Activated CD4-positive, alpha-beta T cell treated with anti-CD3 and anti-CD28 coated beads, Interleukin-10, Interleukin-2, amounts not matched to agents 100 ng/mL and 50 ng/mL, durations not matched to agents 16 hours and 8 hours (primary cell): ENCODE results near the gene SLX9.
A peak's percentile ranks its signal among the peaks of the same experiment; 100 is the strongest.
"Not testable (repeated sequence)": the region's sequence is repeated elsewhere in the genome, so short reads cannot be mapped to it uniquely, and the experiment has no call there.

Experiments
- DNase-seq: peaks from one replicate; pipeline ENCODE4 v3.0.0-alpha.2; 2020

The SLX9 gene

GRCh38 chr21:44917446-44918106 lies 22.3 kb upstream of the SLX9 start:
- no peak for DNase-seq

- no peak for DNase-seq
These were observed 21.7 kb upstream of the SLX9 start for GRCh38 chr21:44918107-44918470.

GRCh38 chr21:44918581-44919033 lies 21.2 kb upstream of the SLX9 start:
- DNase-seq: no peak

GRCh38 chr21:44919111-44919912 lies 20.5 kb upstream of the SLX9 start:
- DNase-seq: peak; percentile 58

GRCh38 chr21:44919913-44920693 lies 19.7 kb upstream of the SLX9 start:
- peak; percentile 40 for DNase-seq

GRCh38 chr21:44920694-44921604 lies 18.9 kb upstream of the SLX9 start, which contains the start of gene ITGB2:
TSS of gene ITGB2 (minus strand) at chr21:44920899. CDS start at chr21:44910782, 10,117 bp downstream.
- DNase-seq: peak; percentile 88

GRCh38 chr21:44921928-44922327 lies 17.9 kb upstream of the SLX9 start:
- DNase-seq: no peak

- DNase-seq: no peak
These were observed 16.2 kb upstream of the SLX9 start for GRCh38 chr21:44923480-44924084.

- DNase-seq: peak; percentile 52
These were observed 15.0 kb upstream of the SLX9 start for GRCh38 chr21:44924606-44925377.

GRCh38 chr21:44925378-44925755 lies 14.5 kb upstream of the SLX9 start:
- peak; percentile 55 for DNase-seq

GRCh38 chr21:44926331-44927101 lies 13.3 kb upstream of the SLX9 start:
- peak; percentile 63 for DNase-seq

GRCh38 chr21:44927259-44927586 lies 12.6 kb upstream of the SLX9 start:
- no peak for DNase-seq

GRCh38 chr21:44927587-44928461 lies 12.0 kb upstream of the SLX9 start:
- DNase-seq: peak; percentile 93

- not testable (repeated sequence) for DNase-seq
These were observed 11.2 kb upstream of the SLX9 start for GRCh38 chr21:44928500-44929241.

- no peak for DNase-seq
These were observed 10.5 kb upstream of the SLX9 start for GRCh38 chr21:44929242-44929798.

GRCh38 chr21:44929799-44930542 lies 9.9 kb upstream of the SLX9 start:
- no peak for DNase-seq

- peak; percentile 65 for DNase-seq
These were observed 9.3 kb upstream of the SLX9 start for GRCh38 chr21:44930543-44930981.

GRCh38 chr21:44931137-44931500 lies 8.7 kb upstream of the SLX9 start:
- DNase-seq: peak; percentile 55
